Astrocyte of the hippocampus (primary cell): Measurements from ENCODE around the gene MIEN1.
"Not testable (repeated sequence)": the region's sequence is repeated elsewhere in the genome, so short reads cannot be mapped to it uniquely, and the experiment has no call there.

Source experiments
- DNase-seq: peaks from one replicate; pipeline ENCODE4 v3.0.0; 2011; ENCODE audit warnings: low read depth, low spot score

Gene MIEN1

DNA sequence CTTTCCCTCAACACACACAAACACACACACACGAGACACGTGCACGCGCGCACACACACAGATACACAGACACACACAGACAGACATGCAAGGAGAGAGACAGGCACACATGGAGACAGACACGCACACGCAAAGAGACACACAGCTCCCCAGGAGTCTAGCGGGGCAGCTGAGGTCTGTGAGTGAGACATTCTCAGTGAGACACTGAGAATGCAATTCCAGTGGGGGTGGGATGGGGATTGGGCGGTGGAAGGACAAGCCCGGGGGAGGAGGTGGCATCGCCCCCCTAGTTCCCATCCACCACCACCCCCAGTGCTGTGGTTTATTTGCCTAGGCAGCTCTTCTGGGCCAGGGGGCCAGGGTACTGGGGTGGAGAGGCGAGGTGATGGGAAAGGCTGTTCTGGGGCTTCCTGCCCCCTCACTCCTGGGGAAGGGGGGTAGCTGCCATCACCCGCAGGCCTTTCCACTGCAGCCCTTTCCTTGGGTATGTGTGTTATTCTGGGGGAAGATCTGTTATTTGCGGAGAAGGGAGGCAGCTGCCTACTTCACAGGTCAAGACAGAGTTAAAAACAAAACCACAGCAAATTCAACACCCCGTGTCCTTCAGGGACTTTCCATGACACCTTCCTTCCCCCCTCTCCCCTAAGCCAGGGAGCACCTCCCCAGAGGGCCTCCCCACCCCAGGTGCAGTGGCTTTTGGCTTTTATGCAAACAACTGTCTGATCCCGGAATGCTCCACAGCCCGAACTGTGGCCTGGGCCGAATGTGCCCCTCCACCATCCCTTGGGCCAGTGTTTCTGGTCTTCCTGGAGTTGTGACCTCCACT, 25.4 kb upstream of the MIEN1 start:
- DNase-seq = peak; percentile 66

- no peak for DNase-seq
These were observed 24.7 kb upstream of the MIEN1 start for GRCh38 chr17:39754958-39755553.

GRCh38 chr17:39754161-39754957, 24.0 kb upstream of the MIEN1 start:
- DNase-seq = peak; percentile 94

DNA sequence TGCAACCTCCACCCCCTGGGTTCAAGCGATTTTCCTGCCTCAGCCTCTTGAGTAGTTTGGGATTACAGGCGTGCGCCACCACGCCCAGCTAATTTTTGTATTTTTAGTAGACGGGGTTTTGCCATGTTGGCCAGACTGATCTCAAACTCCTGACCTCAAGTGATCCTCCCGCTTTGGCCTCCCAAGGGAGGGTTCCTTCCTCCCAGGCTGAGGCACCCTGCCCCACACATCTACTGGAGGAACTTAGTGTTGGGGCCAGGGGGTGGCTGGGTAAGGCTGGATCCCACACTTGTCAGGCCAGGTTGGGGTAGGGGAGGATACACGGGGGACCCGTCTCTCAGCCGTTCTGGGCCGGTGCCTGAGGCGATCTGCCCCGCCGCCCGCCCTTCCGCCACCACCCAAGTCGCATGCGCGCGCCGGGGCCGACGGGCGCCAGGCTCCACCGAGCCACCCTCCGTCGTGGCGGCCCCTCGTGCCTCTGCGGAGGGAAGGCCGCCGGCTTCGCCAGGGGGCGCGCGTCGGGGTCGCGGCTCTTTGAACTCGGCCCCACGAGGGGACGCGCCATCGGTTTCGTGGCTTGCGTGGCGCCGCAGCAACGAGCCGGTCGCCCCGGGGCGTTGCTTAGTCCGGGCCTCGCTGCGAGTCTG, 23.3 kb upstream of the MIEN1 start:
- DNase-seq = no peak

DNA sequence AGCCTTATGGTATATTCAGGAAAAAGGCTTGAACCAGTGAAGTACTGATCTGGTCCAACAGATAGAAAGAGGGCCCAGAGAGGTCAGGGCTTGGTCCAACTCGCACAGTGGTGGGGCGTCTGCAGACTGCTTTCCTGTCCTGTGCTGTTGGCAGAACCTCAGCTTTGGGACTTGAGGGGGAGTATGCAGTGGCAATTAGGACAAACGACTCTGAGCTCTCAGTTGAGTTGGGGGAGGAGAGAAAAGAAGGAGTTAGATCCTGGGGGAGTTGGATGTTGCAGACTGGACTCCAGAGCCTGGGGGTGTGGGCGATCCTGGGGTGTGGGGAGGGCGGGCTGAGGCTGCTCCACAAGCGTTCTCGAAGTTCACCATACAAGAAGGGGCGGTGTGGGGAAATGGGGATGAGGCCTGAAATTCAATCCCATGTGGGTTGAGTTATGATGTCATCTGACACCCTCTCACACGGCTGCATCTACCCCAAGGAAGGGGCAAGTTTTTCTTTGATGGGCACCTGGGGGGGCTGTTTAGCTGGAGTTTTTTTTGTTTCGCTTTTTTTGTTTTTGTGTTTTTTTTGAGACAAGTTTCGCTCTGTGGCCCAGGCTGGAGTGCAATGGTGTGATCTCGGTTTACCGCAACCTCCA, 22.0 kb upstream of the MIEN1 start:
- no peak for DNase-seq

DNA sequence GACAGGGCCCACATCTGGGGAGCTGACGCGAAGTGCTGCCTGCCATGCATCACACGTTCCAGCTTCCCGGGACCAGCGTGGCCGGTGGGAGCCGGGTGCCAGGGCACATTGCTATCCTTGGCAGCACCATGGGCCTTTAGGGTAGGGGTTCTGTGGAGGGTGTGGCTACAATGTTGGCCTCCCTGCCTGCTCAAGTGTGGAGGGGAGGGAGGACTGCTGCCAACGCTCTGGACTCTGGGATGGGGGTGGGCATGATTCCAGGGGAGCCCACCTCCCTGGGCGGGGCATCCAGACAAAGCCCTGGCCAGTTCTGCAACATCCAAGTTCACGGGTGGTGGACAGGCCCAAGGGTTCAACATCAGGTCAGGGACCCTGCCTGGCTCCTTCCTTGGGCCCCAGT, 21.3 kb upstream of the MIEN1 start:
- no peak for DNase-seq

- DNase-seq = no peak
These were observed 20.7 kb upstream of the MIEN1 start for GRCh38 chr17:39751016-39751543.

DNA sequence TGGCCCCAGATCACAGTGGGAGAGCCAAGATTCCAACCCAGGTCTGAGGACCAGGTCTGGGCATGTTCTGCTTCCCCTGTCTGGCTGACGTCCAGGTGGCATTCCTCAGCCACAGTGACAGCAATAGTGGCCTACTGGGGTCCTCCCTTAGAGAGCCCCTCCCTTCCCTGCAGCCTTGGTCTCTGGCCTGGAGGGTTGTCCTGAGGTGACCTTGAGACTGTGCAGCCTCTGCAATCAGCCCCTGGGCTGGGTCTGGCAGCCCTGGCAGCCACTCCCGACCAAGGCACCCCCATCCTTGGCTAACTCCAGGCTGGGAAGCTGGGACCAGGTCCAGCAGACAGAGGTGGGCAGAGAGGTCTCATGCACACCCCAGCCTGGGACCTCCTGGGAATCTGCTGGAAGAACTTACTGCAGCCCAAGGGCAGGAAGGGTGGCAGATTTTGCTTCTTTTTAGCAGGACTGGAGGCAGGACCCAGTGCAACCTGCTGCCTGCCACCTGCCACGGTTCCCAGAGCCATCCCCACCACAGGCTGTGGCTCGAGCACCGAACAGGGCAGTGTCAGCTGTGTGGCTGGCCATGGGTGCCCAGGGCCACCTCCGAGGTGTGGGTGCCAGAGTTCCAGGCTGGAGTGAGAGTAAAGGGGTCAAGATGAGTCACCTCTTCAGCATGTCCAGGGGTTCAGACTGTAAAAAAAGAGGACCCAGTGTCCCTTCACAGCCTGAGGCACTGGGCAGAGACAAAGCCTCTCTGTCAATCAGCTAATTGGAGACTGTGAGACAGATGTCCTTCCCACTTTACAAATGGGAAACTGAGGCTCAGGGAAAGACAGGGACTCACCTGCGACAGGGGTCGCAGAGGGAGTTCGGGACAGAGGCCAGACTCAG, 20.0 kb upstream of the MIEN1 start:
- peak; percentile 71 for DNase-seq

DNA sequence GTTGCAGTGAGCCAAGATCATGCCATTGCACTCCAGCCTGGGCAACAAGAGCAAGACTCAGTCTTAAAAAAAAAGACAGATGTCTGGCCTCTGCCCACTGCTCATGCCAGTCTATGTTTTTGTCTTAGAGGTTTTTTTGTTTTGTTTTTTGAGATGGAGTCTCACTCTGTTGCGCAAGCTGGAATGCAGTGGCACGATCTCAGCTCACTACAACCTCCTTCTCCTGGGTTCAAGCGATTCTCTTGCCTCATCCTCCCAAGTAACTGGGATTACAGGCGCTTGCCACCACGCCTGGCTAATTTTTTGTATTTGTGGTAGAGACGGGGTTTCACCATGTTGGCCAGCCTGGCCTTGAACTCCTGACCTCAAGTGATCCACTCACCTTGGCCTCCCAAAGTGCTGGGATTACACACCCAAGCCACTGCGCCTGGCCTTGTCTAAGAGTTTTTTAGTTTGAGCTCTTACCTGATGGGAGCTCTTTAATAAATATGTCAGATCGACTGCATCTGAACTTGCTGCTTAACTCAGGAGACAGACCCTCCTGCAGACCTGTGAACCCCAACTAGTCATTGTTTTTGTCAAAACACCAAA, 18.2 kb upstream of the MIEN1 start:
- not testable (repeated sequence) for DNase-seq

DNA sequence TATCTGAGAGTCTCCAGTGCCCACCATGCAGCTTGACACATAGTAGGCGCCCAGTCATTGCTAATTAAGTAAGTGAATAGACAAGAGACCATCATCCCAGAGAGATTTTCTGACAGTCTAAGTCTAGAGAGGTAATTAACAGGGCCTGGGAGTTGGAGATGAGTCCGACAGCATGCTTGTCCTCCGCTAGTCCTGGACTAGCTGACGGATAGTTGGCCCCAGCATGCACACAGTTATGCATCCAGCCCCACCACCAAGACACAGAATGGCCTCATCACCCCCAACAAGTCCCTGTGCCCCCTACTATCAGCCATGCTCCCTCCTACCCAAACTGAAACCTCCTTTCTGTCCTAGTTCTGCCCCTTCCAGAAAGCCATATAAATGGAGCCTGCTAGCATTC, 17.4 kb upstream of the MIEN1 start:
- DNase-seq = no peak

DNA sequence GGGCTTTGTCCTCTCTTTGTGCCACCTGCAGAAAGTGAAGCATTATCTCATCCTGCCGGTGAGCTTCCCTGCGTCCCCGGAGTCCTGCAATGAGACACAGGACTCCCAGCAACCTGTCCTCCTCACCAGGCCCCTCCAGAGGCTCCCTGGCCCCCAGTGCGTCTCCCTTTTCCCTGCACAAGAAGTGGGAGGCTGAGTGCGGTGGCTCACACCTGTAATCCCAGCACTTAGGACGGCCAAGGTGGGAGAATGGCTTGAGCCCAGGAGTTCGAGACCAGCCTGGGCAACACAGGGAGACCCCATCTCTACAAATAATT, 15.8 kb upstream of the MIEN1 start:
- DNase-seq = no peak

DNA sequence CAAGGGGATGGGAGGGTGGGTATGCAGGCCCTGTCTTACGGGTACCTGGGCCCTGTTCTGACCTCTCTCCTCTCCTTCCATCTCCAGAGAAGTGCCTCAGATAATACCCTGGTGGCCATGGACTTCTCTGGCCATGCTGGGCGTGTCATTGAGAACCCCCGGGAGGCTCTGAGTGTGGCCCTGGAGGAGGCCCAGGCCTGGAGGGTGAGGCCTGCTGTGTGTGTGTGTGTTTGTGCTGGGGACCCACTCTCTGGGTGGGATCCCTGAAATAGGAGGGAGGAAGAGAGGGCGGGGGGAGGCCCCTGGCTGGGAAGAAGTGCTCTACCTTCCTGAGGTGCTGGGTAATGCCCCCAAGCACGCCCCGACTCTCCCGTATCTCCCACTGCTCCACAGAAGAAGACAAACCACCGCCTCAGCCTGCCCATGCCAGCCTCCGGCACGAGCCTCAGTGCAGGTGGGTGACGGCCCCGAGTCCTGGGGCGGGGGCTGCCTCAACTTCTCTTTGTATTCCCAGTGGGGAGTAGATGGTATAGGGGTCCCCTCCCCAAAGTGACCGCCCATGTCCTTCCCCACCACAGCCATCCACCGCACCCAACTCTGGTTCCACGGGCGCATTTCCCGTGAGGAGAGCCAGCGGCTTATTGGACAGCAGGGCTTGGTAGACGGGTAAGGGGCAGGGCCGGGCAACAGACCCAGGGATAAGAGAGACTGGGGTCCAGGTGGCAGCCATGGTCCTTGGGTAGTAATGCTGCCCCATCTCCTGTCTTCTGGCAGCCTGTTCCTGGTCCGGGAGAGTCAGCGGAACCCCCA, 15.2 kb upstream of the MIEN1 start:
- no peak for DNase-seq

GRCh38 chr17:39744836-39745215, 14.5 kb upstream of the MIEN1 start:
- no peak for DNase-seq

DNA sequence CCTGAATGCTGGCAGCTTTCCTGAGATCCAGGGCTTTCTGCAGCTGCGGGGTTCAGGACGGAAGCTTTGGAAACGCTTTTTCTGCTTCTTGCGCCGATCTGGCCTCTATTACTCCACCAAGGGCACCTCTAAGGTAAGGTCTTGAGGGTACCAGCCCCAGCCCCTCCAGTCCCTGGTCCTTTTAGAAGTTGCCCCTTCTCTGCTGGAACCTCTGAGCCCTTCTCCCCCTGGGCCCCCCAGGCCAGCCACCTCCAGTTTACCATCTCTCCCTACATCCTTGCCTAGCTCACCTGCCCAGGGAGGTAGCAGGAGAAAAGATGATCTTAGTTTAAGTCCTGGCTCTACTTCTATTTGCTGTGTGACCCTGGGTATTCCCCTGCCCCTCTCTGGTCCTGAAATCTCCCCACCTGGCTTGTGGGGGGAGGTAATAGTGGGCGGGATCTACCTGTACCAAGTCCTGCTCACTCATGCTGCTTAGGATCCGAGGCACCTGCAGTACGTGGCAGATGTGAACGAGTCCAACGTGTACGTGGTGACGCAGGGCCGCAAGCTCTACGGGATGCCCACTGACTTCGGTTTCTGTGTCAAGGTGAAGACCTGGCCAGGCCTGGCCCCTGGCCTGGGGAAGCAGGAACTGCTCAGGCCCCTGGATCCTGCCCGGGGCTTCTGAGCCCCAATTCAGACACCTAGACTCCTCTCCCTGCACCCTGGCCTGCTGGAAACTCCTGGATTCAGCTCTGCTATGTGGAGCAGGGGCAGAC, 13.9 kb upstream of the MIEN1 start:
- no peak for DNase-seq

DNA sequence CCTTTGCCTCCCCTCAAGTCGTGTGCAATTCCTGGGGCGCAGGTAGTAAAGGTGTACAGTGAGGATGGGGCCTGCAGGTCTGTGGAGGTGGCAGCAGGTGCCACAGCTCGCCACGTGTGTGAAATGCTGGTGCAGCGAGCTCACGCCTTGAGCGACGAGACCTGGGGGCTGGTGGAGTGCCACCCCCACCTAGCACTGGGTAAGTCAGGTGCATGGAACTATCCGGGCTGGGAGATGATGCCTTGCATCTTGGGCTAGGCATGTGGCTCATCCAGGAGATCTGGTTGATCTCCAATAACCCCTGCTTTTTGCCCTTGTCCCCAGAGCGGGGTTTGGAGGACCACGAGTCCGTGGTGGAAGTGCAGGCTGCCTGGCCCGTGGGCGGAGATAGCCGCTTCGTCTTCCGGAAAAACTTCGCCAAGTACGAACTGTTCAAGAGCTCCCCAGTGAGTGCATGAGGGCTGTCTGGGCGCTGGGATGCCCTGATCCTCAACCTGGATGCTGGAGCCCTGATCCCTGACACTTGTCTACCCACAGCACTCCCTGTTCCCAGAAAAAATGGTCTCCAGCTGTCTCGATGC, 12.6 kb upstream of the MIEN1 start:
- DNase-seq = no peak

GRCh38 chr17:39742126-39742855, 12.0 kb upstream of the MIEN1 start:
- no peak for DNase-seq

GRCh38 chr17:39740357-39741111, 10.2 kb upstream of the MIEN1 start:
- DNase-seq = peak; percentile 62
